SK-N-MC (cell line): ENCODE results near the gene ERGIC1.

ENCODE experiments used
- EZH2 ChIP-seq: fragments of 200-600 bp; sonication (generic); IDR thresholded peaks from one replicate; pipeline ENCODE4 v1.6.1; 2017; ENCODE audit warnings: antibody characterized with exemption
- FOXP2 ChIP-seq: optimal IDR thresholded peaks from 2 replicates; pipeline ENCODE3; 2011; ENCODE audit warnings: mild to moderate bottlenecking, moderate library complexity; ENCODE audit not compliant: insufficient read depth; ENCODE audit errors: extremely low read length, control extremely low read depth
- POLR2AphosphoS5 ChIP-seq: IDR thresholded peaks from 2 replicates; pipeline ENCODE4 v1.6.1; 2012; ENCODE audit warnings: mild to moderate bottlenecking, low read depth, low read length, borderline replicate concordance

- TF ChIP-seq EZH2 (no peak), POLR2AphosphoS5 (no peak), FOXP2 (no peak)
Observed at GRCh38 chr5:172802112-172802511, 31.9 kb upstream of the ERGIC1 start.
